ENCODE data around the gene ERMARD. TPM values are rescaled to one million over a fixed set of nuclear protein-coding genes. Genes with fewer than 3 reads are reported as not detected.

ERMARD gene
- total RNA-seq, 1 donor from 2014 or later, result 25.4 TPM

DNA sequence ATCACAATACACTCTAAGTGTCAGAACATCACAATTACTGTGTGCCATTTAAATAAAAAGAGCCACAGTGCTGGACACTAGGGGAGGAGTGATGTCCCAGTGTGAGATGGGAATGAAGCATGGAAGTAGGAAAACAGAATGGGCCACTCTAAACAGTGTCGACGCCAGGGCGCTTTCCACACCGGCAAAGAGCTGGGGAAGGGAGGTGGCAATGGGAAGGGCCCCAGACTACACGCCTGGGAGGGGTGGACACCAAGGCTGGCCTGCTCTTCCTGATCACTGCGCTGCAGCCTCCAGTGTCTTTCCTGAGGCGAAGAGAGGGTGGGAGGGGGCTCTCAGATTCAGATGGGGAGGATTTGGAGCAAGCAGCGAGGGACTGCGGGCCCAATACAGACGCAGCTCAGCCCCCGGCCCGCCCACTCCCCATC lies 75.9 kb downstream of the ERMARD start:
- Histone ChIP-seq H3K9me3 (no peaks in the 10 kb centered on the region), H3K27ac (no peak overlapping the region), H3K4me1 (peaks cover 7% of the 10 kb centered on the region), H3K4me3 (no peak overlapping the region), H3K36me3 (no peaks in the 10 kb centered on the region), H3K27me3 (ENCODE audit: low read depth) (peaks cover 14% of the 10 kb centered on the region)
- ATAC-seq (no peak), DNase-seq (no peak)
- TF ChIP-seq, protein P1, sequence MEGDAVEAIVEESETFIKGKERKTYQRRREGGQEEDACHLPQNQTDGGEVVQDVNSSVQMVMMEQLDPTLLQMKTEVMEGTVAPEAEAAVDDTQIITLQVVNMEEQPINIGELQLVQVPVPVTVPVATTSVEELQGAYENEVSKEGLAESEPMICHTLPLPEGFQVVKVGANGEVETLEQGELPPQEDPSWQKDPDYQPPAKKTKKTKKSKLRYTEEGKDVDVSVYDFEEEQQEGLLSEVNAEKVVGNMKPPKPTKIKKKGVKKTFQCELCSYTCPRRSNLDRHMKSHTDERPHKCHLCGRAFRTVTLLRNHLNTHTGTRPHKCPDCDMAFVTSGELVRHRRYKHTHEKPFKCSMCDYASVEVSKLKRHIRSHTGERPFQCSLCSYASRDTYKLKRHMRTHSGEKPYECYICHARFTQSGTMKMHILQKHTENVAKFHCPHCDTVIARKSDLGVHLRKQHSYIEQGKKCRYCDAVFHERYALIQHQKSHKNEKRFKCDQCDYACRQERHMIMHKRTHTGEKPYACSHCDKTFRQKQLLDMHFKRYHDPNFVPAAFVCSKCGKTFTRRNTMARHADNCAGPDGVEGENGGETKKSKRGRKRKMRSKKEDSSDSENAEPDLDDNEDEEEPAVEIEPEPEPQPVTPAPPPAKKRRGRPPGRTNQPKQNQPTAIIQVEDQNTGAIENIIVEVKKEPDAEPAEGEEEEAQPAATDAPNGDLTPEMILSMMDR (IDR thresholded peaks at IDR 0.05), result no peak
- intact Hi-C loops (cut with DNase I), result no loop called here

DNA sequence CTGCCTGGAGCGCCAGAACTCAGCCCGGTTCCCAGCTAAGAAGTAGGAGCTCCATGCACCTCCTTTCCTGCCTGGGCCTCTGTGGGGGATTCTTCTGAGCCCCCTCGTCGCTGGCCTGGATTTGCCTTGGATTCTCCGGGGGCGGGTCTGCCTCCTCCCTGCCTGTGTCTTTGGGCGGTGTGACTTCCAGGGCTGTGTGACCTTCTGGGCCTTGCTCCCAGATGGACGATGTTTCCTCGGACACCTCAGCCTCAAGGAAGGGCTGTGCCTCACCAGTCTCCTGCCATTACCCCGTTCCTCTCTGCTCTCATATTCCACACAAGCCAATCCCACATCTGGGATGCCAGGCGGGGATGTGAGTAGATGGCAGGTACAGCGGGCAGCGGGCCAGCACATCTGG lies 76.8 kb downstream of the ERMARD start:
- TF ChIP-seq, protein P1 (IDR thresholded peaks at IDR 0.05), result no peak
- no peak overlapping the region for H3K4me3 ChIP-seq
- peaks cover 7% of the 10 kb centered on the region for H3K4me1 ChIP-seq
- peaks cover 14% of the 10 kb centered on the region for H3K27me3 ChIP-seq (ENCODE audit: low read depth)
- intact Hi-C loops (cut with DNase I), result no loop called here
- H3K9me3 ChIP-seq, result no peaks in the 10 kb centered on the region
- ATAC-seq, result no peak
- no peak for DNase-seq
- H3K27ac ChIP-seq, result no peak overlapping the region
- no peaks in the 10 kb centered on the region for H3K36me3 ChIP-seq

DNA sequence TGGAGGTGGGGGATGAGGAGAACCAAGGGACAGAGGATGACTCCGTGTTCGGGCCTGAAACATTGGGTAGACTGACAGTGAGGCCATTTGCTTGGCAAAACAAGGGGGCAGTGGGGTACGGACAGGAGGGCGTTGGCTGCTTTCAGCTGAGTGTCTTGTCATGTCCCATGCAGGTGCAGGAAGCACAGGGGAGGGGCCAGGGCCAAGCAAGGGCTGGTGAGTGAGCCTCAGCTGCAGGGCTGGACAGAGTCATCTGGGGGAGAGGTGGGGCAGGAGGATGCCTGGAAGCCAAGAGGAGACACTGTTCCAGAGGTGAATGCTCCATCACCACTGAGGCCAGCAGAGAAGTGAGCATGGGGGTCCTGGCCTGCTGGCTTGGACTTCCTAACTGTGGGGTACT lies 78.4 kb downstream of the ERMARD start:
- no peaks in the 10 kb centered on the region for H3K9me3 ChIP-seq
- peaks cover 7% of the 10 kb centered on the region for H3K4me1 ChIP-seq
- ATAC-seq (no peak), DNase-seq (no peak)
- H3K4me3 ChIP-seq, result no peak overlapping the region
- no peaks in the 10 kb centered on the region for H3K36me3 ChIP-seq
- H3K27ac ChIP-seq, result no peak overlapping the region
- intact Hi-C loops (cut with DNase I), result no loop called here
- H3K27me3 ChIP-seq (ENCODE audit: low read depth), result peaks cover 14% of the 10 kb centered on the region
- TF ChIP-seq, protein P1 (IDR thresholded peaks at IDR 0.05), result no peak

DNA sequence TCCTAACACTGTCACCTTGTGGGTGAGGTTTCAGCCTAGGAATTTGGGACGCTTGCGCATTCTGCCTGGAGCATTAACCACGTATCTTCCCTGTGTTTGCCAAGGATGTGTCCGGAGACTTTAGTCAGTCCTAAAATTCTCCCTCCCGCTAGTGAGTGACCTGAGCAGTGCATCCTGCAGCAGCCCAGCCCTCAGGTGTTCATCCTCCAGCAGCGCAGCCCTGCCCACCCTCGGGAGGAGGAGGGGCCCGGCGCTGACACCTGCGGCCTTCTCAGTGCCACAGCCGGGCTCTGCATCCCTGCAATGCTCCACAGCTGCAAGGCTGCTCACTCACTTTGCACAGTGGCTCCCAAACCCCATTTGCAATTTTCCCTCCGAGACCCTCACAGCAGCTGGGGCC lies 79.5 kb downstream of the ERMARD start:
- no peak for DNase-seq
- peaks cover 14% of the 10 kb centered on the region for H3K27me3 ChIP-seq (ENCODE audit: low read depth)
- no peaks in the 10 kb centered on the region for H3K9me3 ChIP-seq
- TF ChIP-seq, protein P1 (IDR thresholded peaks at IDR 0.05), result no peak
- no peak overlapping the region for H3K4me3 ChIP-seq
- H3K4me1 ChIP-seq, result peaks cover 7% of the 10 kb centered on the region
- H3K27ac ChIP-seq, result no peak overlapping the region
- no peaks in the 10 kb centered on the region for H3K36me3 ChIP-seq
- intact Hi-C loops (cut with DNase I), result no loop called here
- ATAC-seq, result peak in 1 of 2 donors; percentile 8

Other genes with a start within 250 kb of the ERMARD start
- 38.0 TPM for gene WDR27, start 49.6 kb upstream of the ERMARD start, total RNA-seq
- 22.2 TPM for gene C6orf120, start 49.5 kb upstream of the ERMARD start, total RNA-seq
- 45.7 TPM for gene PHF10, start 27.1 kb upstream of the ERMARD start, total RNA-seq
- gene DYNLT2, start 50 bp upstream of the ERMARD start, total RNA-seq, result 1.6 TPM

All from lower lobe of right lung (tissue), 2 donors.